A673 (cell line): ENCODE results near the gene ADAM20. TPM values are rescaled to one million over a fixed set of nuclear protein-coding genes. Genes with fewer than 3 reads are reported as not detected.

Experiments
- BruUV-seq: library from RNA; stranded (reverse); fragments of 400-500 nt; replicated peaks from 2 replicates; lab custom pipeline; 2021; lab: Mats Ljungman, UMichigan
- CTCF ChIA-PET: fragments of 300-600 bp; sonication (Branson Sonifier 250); formaldehyde crosslinking; loops from one replicate; lab custom pipeline; 2022; ENCODE audit warnings: antibody characterized with exemption; lab: Charles Lee
- POLR2A ChIA-PET: fragments of 300-600 bp; sonication (Branson Sonifier 250); formaldehyde crosslinking; loops from one replicate; lab custom pipeline; 2022; ENCODE audit warnings: antibody characterized with exemption; ENCODE audit not compliant: low non-redundant PET; lab: Charles Lee
- DNase-seq: peaks from one replicate; pipeline ENCODE4 v3.0.0-alpha.2; 2015; ENCODE audit warnings: low spot score
- H3K27ac ChIP-seq: fragments of 200-600 bp; sonication (generic); 2 replicates; pipeline ENCODE4 v1.5.1; 2016; ENCODE audit warnings: mixed run types, low read depth, mild to moderate bottlenecking, mixed read lengths, antibody characterized with exemption, low read length; ENCODE audit not compliant: poor library complexity, severe bottlenecking
- H3K27me3 ChIP-seq: fragments of 200-600 bp; sonication (generic); replicated peaks from 2 replicates; pipeline ENCODE4 v1.6.1; 2017; ENCODE audit warnings: mixed run types, low read depth, mild to moderate bottlenecking, mixed read lengths, antibody characterized with exemption, low read length; ENCODE audit not compliant: insufficient read depth, poor library complexity
- H3K36me3 ChIP-seq: fragments of 200-600 bp; sonication (generic); 2 replicates; pipeline ENCODE4 v1.6.1; 2016; ENCODE audit warnings: mixed run types, mild to moderate bottlenecking, mixed read lengths, antibody characterized with exemption, low read length; ENCODE audit not compliant: insufficient read depth, poor library complexity, severe bottlenecking
- H3K4me1 ChIP-seq: fragments of 200-600 bp; sonication (generic); 2 replicates; pipeline ENCODE4 v1.6.1; 2017; ENCODE audit warnings: mixed run types, mild to moderate bottlenecking, mixed read lengths, antibody characterized with exemption, low read length; ENCODE audit not compliant: insufficient read depth, poor library complexity, severe bottlenecking
- H3K4me3 ChIP-seq: fragments of 200-600 bp; sonication (generic); 2 replicates; pipeline ENCODE4 v1.5.1; 2016; ENCODE audit warnings: low read depth, mixed run types, mild to moderate bottlenecking, mixed read lengths, low read length; ENCODE audit not compliant: poor library complexity, severe bottlenecking
- H3K9me3 ChIP-seq: fragments of 200-600 bp; sonication (generic); 2 replicates; pipeline ENCODE4 v1.6.1; 2016; ENCODE audit warnings: mixed run types, low read depth, mild to moderate bottlenecking, mixed read lengths, antibody characterized with exemption, low read length; ENCODE audit not compliant: poor library complexity, severe bottlenecking
- CTCF ChIP-seq: fragments of 300-800, 200-600 bp; sonication (generic); conservative IDR thresholded peaks from 2 replicates; pipeline ENCODE4 v1.5.1; 2017; ENCODE audit warnings: low read depth, mild to moderate bottlenecking, antibody characterized with exemption, low read length, moderate library complexity, mixed read lengths
- EZH2 ChIP-seq: fragments of 200-600 bp; sonication (generic); IDR thresholded peaks from 2 replicates; pipeline ENCODE4 v1.6.1; 2017; ENCODE audit warnings: borderline replicate concordance, low read depth, mild to moderate bottlenecking, mixed read lengths, antibody characterized with exemption, low read length; ENCODE audit not compliant: poor library complexity, severe bottlenecking
- intact Hi-C: fragments of 100-400 bp; cut with micrococcal nuclease; formaldehyde crosslinking; loops from one replicate; pipeline ENCODE4 v1.10.0; 2022; ENCODE audit not compliant: unreplicated experiment
- total RNA-seq: library from RNA; stranded (reverse); gene quantifications from 2 replicates; pipeline ENCODE4 v1.2.3, GENCODE V29; 2021

Gene ADAM20
- total RNA-seq, 1 experiment from 2014 or later, result 0.30 TPM

- TF ChIP-seq EZH2 (no peak), CTCF (no peak)
- BruUV-seq, result no TSS peak
- CTCF ChIA-PET, result no interaction called here
- no peaks in the 10 kb centered on the region for H3K36me3 ChIP-seq
- no peaks in the 10 kb centered on the region for H3K4me1 ChIP-seq
- POLR2A ChIA-PET, result no interaction called here
- intact Hi-C loops, result no loop called here
- no peak for DNase-seq
- no peaks in the 10 kb centered on the region for H3K27me3 ChIP-seq
- H3K27ac ChIP-seq, result no peak overlapping the region
- no peaks in the 10 kb centered on the region for H3K9me3 ChIP-seq
- no peak overlapping the region for H3K4me3 ChIP-seq
Measured at GRCh38 chr14:70525691-70526090, 9.1 kb downstream of the ADAM20 start.

GRCh38 chr14:70515811-70516210, 19.0 kb downstream of the ADAM20 start:
- Histone ChIP-seq H3K4me3 (no peak overlapping the region), H3K9me3 (no peaks in the 10 kb centered on the region), H3K27me3 (no peaks in the 10 kb centered on the region), H3K27ac (no peak overlapping the region), H3K4me1 (no peaks in the 10 kb centered on the region), H3K36me3 (no peaks in the 10 kb centered on the region)
- ChIA-PET CTCF (no interaction called here), POLR2A (no interaction called here)
- TF ChIP-seq EZH2, result no peak
- no peak for TF ChIP-seq CTCF
- DNase-seq, result no peak
- BruUV-seq, result no TSS peak
- intact Hi-C loops, result no loop called here

GRCh38 chr14:70514168-70515069, 20.4 kb downstream of the ADAM20 start:
- no TSS peak for BruUV-seq
- no peak overlapping the region for H3K4me3 ChIP-seq
- no peaks in the 10 kb centered on the region for H3K4me1 ChIP-seq
- POLR2A ChIA-PET, result no interaction called here
- intact Hi-C loops, result no loop called here
- no peaks in the 10 kb centered on the region for H3K36me3 ChIP-seq
- no peaks in the 10 kb centered on the region for H3K9me3 ChIP-seq
- no peak overlapping the region for H3K27ac ChIP-seq
- H3K27me3 ChIP-seq, result no peaks in the 10 kb centered on the region
- CTCF ChIA-PET, result no interaction called here
- no peak for DNase-seq
- TF ChIP-seq CTCF, result no peak
- no peak for TF ChIP-seq EZH2
